SK-N-SH (cell line): Measurements from ENCODE around the gene GPR137.

Source experiments
- FOSL2 ChIP-seq: IDR thresholded peaks from 2 replicates; pipeline ENCODE4 v1.4.0; 2012; ENCODE audit warnings: low read depth, mild to moderate bottlenecking, moderate library complexity, borderline replicate concordance
- FOXJ3 ChIP-seq: sonication (generic); formaldehyde crosslinking; IDR thresholded peaks from 2 replicates; pipeline ENCODE4 v1.5.1; 2020; ENCODE audit warnings: mild to moderate bottlenecking, missing genetic modification reagents
- FOXM1 ChIP-seq: IDR thresholded peaks from 2 replicates; pipeline ENCODE4 v1.4.0; 2012; ENCODE audit warnings: low read depth, mild to moderate bottlenecking
- MAX ChIP-seq: IDR thresholded peaks from 2 replicates; pipeline ENCODE4 v1.4.0; 2012; ENCODE audit warnings: low read depth
- NRF1 ChIP-seq: IDR thresholded peaks from 2 replicates; pipeline ENCODE4 v1.6.1; 2012; ENCODE audit warnings: low read depth, mild to moderate bottlenecking, low read length
- POLR2AphosphoS5 ChIP-seq: IDR thresholded peaks from 2 replicates; pipeline ENCODE4 v1.6.1; 2012; ENCODE audit warnings: low read depth, low read length
- RAD21 ChIP-seq: IDR thresholded peaks from 2 replicates; pipeline ENCODE4 v1.6.1; 2012; ENCODE audit warnings: mild to moderate bottlenecking, low read length
- RXRA ChIP-seq: IDR thresholded peaks from 2 replicates; pipeline ENCODE4 v1.4.0; 2012; ENCODE audit warnings: low read depth, mild to moderate bottlenecking, borderline replicate concordance
- SIN3A ChIP-seq: IDR thresholded peaks from 2 replicates; pipeline ENCODE4 v1.6.1; 2012; ENCODE audit warnings: low read depth, mild to moderate bottlenecking, low read length, moderate library complexity, borderline replicate concordance
- TAF1 ChIP-seq: IDR thresholded peaks from 2 replicates; pipeline ENCODE4 v1.6.1; 2012; ENCODE audit warnings: low read depth, mild to moderate bottlenecking, low read length, moderate library complexity, borderline replicate concordance
- TEAD4 ChIP-seq: IDR thresholded peaks from 2 replicates; pipeline ENCODE4 v1.4.0; 2012; ENCODE audit warnings: mild to moderate bottlenecking, borderline replicate concordance; ENCODE audit not compliant: insufficient read depth
- ZBTB33 ChIP-seq: IDR thresholded peaks from 2 replicates; pipeline ENCODE4 v1.4.0; 2012; ENCODE audit warnings: low read depth, borderline replicate concordance
- TF ChIP-seq, protein P1 (sequence below): fragments of 200-600 bp; sonication (generic); IDR thresholded peaks from 2 replicates; pipeline ENCODE4 v1.6.1; 2017; ENCODE audit warnings: antibody characterized with exemption, mild to moderate bottlenecking, moderate library complexity
- TF ChIP-seq, protein P2 (sequence below): IDR thresholded peaks from 2 replicates; pipeline ENCODE4 v1.6.1; 2012; ENCODE audit warnings: mild to moderate bottlenecking, low read depth, low read length, moderate library complexity

- TF ChIP-seq RAD21 (no peak), POLR2AphosphoS5 (no peak), SIN3A (no peak), TAF1 (no peak), NRF1 (no peak), RXRA (no peak), FOXJ3 (CRISPR knock-in tag) (no peak), ZBTB33 (no peak), MAX (no peak), FOXM1 (no peak), FOSL2 (no peak), TEAD4 (no peak)
- TF ChIP-seq, protein P1, sequence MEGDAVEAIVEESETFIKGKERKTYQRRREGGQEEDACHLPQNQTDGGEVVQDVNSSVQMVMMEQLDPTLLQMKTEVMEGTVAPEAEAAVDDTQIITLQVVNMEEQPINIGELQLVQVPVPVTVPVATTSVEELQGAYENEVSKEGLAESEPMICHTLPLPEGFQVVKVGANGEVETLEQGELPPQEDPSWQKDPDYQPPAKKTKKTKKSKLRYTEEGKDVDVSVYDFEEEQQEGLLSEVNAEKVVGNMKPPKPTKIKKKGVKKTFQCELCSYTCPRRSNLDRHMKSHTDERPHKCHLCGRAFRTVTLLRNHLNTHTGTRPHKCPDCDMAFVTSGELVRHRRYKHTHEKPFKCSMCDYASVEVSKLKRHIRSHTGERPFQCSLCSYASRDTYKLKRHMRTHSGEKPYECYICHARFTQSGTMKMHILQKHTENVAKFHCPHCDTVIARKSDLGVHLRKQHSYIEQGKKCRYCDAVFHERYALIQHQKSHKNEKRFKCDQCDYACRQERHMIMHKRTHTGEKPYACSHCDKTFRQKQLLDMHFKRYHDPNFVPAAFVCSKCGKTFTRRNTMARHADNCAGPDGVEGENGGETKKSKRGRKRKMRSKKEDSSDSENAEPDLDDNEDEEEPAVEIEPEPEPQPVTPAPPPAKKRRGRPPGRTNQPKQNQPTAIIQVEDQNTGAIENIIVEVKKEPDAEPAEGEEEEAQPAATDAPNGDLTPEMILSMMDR = no peak
- TF ChIP-seq, protein P2, sequence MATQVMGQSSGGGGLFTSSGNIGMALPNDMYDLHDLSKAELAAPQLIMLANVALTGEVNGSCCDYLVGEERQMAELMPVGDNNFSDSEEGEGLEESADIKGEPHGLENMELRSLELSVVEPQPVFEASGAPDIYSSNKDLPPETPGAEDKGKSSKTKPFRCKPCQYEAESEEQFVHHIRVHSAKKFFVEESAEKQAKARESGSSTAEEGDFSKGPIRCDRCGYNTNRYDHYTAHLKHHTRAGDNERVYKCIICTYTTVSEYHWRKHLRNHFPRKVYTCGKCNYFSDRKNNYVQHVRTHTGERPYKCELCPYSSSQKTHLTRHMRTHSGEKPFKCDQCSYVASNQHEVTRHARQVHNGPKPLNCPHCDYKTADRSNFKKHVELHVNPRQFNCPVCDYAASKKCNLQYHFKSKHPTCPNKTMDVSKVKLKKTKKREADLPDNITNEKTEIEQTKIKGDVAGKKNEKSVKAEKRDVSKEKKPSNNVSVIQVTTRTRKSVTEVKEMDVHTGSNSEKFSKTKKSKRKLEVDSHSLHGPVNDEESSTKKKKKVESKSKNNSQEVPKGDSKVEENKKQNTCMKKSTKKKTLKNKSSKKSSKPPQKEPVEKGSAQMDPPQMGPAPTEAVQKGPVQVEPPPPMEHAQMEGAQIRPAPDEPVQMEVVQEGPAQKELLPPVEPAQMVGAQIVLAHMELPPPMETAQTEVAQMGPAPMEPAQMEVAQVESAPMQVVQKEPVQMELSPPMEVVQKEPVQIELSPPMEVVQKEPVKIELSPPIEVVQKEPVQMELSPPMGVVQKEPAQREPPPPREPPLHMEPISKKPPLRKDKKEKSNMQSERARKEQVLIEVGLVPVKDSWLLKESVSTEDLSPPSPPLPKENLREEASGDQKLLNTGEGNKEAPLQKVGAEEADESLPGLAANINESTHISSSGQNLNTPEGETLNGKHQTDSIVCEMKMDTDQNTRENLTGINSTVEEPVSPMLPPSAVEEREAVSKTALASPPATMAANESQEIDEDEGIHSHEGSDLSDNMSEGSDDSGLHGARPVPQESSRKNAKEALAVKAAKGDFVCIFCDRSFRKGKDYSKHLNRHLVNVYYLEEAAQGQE = no peak
Observed at GRCh38 chr11:64318766-64319761, 33.4 kb downstream of the GPR137 start.
